Urinary bladder (tissue), 4 donors: ENCODE data around the gene EPB41. TPM values are rescaled to one million over a fixed set of nuclear protein-coding genes. Genes with fewer than 3 reads are reported as not detected.

Source experiments
- DNase-seq: peaks from one replicate; pipeline ENCODE4 v3.0.0-alpha.2; 2015; ENCODE audit errors: extremely low spot score
- H3K27ac ChIP-seq: one replicate; pipeline ENCODE4 v1.5.1; 2013; ENCODE audit warnings: low read depth, mild to moderate bottlenecking, moderate library complexity
- H3K36me3 ChIP-seq: one replicate; pipeline ENCODE4 v1.6.1; 2013; ENCODE audit warnings: mild to moderate bottlenecking, moderate library complexity; ENCODE audit not compliant: insufficient read depth
- H3K4me1 ChIP-seq: one replicate; pipeline ENCODE4 v1.6.1; 2013; ENCODE audit warnings: mild to moderate bottlenecking, moderate library complexity; ENCODE audit not compliant: insufficient read depth
- H3K4me3 ChIP-seq: one replicate; pipeline ENCODE4 v1.5.1; 2013; ENCODE audit warnings: low read depth, low read length
- WGBS: extraction: QIAGEN DNeasy Blood & Tissue Kit; methylation state at CpG from one replicate; pipeline ENCODE4 v1.1.7; 2013; 5-methylcytosine and 5-hydroxymethylcytosine counted together
- polyA plus RNA-seq: library from polyadenylated mRNA; stranded (reverse); fragments of 200-250 nt; gene quantifications from one replicate; pipeline ENCODE4 v1.2.3, GENCODE V29; 2013
- total RNA-seq: library from RNA; depleted of rRNA; stranded (reverse); fragments of >200 nt; gene quantifications from one replicate; pipeline ENCODE4 v1.2.3, GENCODE V29; 2014
- donor health status: healthy with polysubstance abuse.
- donor health status: healthy.

The EPB41 gene
- total and polyA plus RNA-seq, 2 donors = 11.0 to 37.4 TPM

GRCh38 chr1:28885977-28886730 is 28.2 kb upstream of the EPB41 start:
- Histone ChIP-seq H3K27ac (no peak overlapping the region), H3K4me3 (no peak overlapping the region), H3K4me1 (no peaks in the 10 kb centered on the region), H3K36me3 (no peaks in the 10 kb centered on the region)
- no peak for DNase-seq
- 66% methylated on average over 17 of the region's 17 CpGs for WGBS

- Histone ChIP-seq H3K4me3 (peak overlapping the region; percentile 84), H3K36me3 (no peaks in the 10 kb centered on the region), H3K27ac (no peak overlapping the region), H3K4me1 (no peaks in the 10 kb centered on the region)
- peak; percentile 35 for DNase-seq
- 4% methylated on average over 43 of the region's 43 CpGs for WGBS
These were observed 27.5 kb upstream of the EPB41 start for GRCh38 chr1:28886731-28887418.

- Histone ChIP-seq H3K27ac (no peak overlapping the region), H3K4me1 (no peaks in the 10 kb centered on the region), H3K36me3 (no peaks in the 10 kb centered on the region), H3K4me3 (peak overlapping the region; percentile 84)
- WGBS = 1% methylated on average over 41 of the region's 41 CpGs
- no peak for DNase-seq
These were observed 26.9 kb upstream of the EPB41 start for GRCh38 chr1:28887419-28887834.

GRCh38 chr1:28887835-28888682 is 26.3 kb upstream of the EPB41 start:
- Histone ChIP-seq H3K4me3 (peak overlapping the region; percentile 84), H3K4me1 (no peaks in the 10 kb centered on the region), H3K36me3 (no peaks in the 10 kb centered on the region), H3K27ac (no peak overlapping the region)
- no peak for DNase-seq
- 27% methylated on average over 24 of the region's 24 CpGs for WGBS

- H3K36me3 ChIP-seq = no peaks in the 10 kb centered on the region
- H3K4me3 ChIP-seq = no peak overlapping the region
- DNase-seq = no peak
- no peak overlapping the region for H3K27ac ChIP-seq
- WGBS = 95% methylated on average over 7 of the region's 7 CpGs
- no peaks in the 10 kb centered on the region for H3K4me1 ChIP-seq
These were observed 25.5 kb upstream of the EPB41 start for GRCh38 chr1:28888915-28889314.

GRCh38 chr1:28889357-28889756 is 25.0 kb upstream of the EPB41 start:
- 80% methylated on average over 5 of the region's 5 CpGs for WGBS
- no peak for DNase-seq
- Histone ChIP-seq H3K4me1 (no peaks in the 10 kb centered on the region), H3K4me3 (no peak overlapping the region), H3K27ac (no peak overlapping the region), H3K36me3 (no peaks in the 10 kb centered on the region)

GRCh38 chr1:28890435-28890834 is 23.9 kb upstream of the EPB41 start:
- Histone ChIP-seq H3K36me3 (no peaks in the 10 kb centered on the region), H3K27ac (no peak overlapping the region), H3K4me3 (no peak overlapping the region), H3K4me1 (no peaks in the 10 kb centered on the region)
- 90% methylated on average over 8 of the region's 8 CpGs for WGBS
- DNase-seq = no peak

GRCh38 chr1:28890836-28891235 is 23.5 kb upstream of the EPB41 start:
- 83% methylated on average over 2 of the region's 2 CpGs for WGBS

GRCh38 chr1:28891256-28891655 is 23.1 kb upstream of the EPB41 start:
- 76% methylated on average over 2 of the region's 2 CpGs for WGBS
- no peak for DNase-seq
- Histone ChIP-seq H3K4me1 (no peaks in the 10 kb centered on the region), H3K27ac (no peak overlapping the region), H3K4me3 (no peak overlapping the region), H3K36me3 (no peaks in the 10 kb centered on the region)

More at GRCh38 chr1:28890836-28891235, 23.5 kb upstream of the EPB41 start:
- DNase-seq = no peak
- Histone ChIP-seq H3K4me1 (no peaks in the 10 kb centered on the region), H3K36me3 (no peaks in the 10 kb centered on the region), H3K27ac (no peak overlapping the region), H3K4me3 (no peak overlapping the region)

- Histone ChIP-seq H3K4me3 (no peak overlapping the region), H3K36me3 (no peaks in the 10 kb centered on the region), H3K27ac (no peak overlapping the region), H3K4me1 (peaks cover 2% of the 10 kb centered on the region)
- 77% methylated on average over 8 of the region's 8 CpGs for WGBS
- no peak for DNase-seq
These were observed 20.8 kb upstream of the EPB41 start for GRCh38 chr1:28893403-28894102.

GRCh38 chr1:28894785-28895184 is 19.6 kb upstream of the EPB41 start:
- H3K36me3 ChIP-seq = no peaks in the 10 kb centered on the region
- peaks cover 2% of the 10 kb centered on the region for H3K4me1 ChIP-seq
- no peak overlapping the region for H3K4me3 ChIP-seq
- WGBS = 73% methylated on average over 2 of the region's 2 CpGs
- no peak overlapping the region for H3K27ac ChIP-seq
- DNase-seq = no peak

GRCh38 chr1:28895896-28896608 is 18.3 kb upstream of the EPB41 start:
- H3K4me3 ChIP-seq = no peak overlapping the region
- H3K4me1 ChIP-seq = peaks cover 2% of the 10 kb centered on the region
- 65% methylated on average over 4 of the region's 4 CpGs for WGBS
- no peak for DNase-seq
- H3K27ac ChIP-seq = no peak overlapping the region
- H3K36me3 ChIP-seq = no peaks in the 10 kb centered on the region

- Histone ChIP-seq H3K4me1 (peaks cover 2% of the 10 kb centered on the region), H3K4me3 (no peak overlapping the region), H3K36me3 (no peaks in the 10 kb centered on the region), H3K27ac (no peak overlapping the region)
- WGBS = 59% methylated on average over 3 of the region's 3 CpGs
- no peak for DNase-seq
These were observed 17.8 kb upstream of the EPB41 start for GRCh38 chr1:28896609-28896986.
